Measurements from ENCODE around the gene MRPL22.
A peak's percentile ranks its signal among the peaks of the same experiment; 100 is the strongest.
"Not testable (repeated sequence)": the region's sequence is repeated elsewhere in the genome, so short reads cannot be mapped to it uniquely, and the experiment has no call there.

Gene MRPL22

GRCh38 chr5:154999865-155000264 is 59.0 kb downstream of the MRPL22 start:
- no peak for DNase-seq

GRCh38 chr5:155001523-155001922 is 60.6 kb downstream of the MRPL22 start:
- no peak for DNase-seq

GRCh38 chr5:155002722-155003121 is 61.8 kb downstream of the MRPL22 start:
- DNase-seq, result not testable (repeated sequence)

GRCh38 chr5:155004138-155004744 is 63.4 kb downstream of the MRPL22 start:
- peak; percentile 22 for DNase-seq

GRCh38 chr5:155006265-155006664 is 65.4 kb downstream of the MRPL22 start:
- not testable (repeated sequence) for DNase-seq

- DNase-seq, result no peak
Measured at GRCh38 chr5:155008669-155009068, 67.8 kb downstream of the MRPL22 start.

- no peak for DNase-seq
Measured at GRCh38 chr5:155010881-155011280, 70.0 kb downstream of the MRPL22 start.

- DNase-seq, result no peak
Measured at GRCh38 chr5:155013526-155013925, 72.7 kb downstream of the MRPL22 start, which contains the start of gene KIF4B. Gene KIF4B, plus strand, starts transcription at chr5:155013755. Its CDS starts 105 bp downstream, at chr5:155013860.

- DNase-seq, result no peak
Measured at GRCh38 chr5:155015239-155015638, 74.4 kb downstream of the MRPL22 start.

GRCh38 chr5:155017610-155018009 is 76.7 kb downstream of the MRPL22 start:
- DNase-seq, result no peak
